K562 (cell line): ENCODE data around the gene RGS17.

Experiments used
- GATA2 ChIP-seq: sonication (generic); formaldehyde crosslinking; IDR thresholded peaks from 2 replicates; pipeline ENCODE4 v1.4.0; 2020; ENCODE audit warnings: mild to moderate bottlenecking, missing genetic modification reagents
- MGA ChIP-seq: fragments of 450-650 bp; IDR thresholded peaks from 2 replicates; pipeline ENCODE4 v1.6.1; 2016; ENCODE audit warnings: mild to moderate bottlenecking, moderate library complexity
- MYC ChIP-seq, 2 experiments: fragments of 250-450 bp in 1 of 2; sonication (Bioruptor Pico) in 1 of 2; IDR thresholded peaks; 2 replicates each; pipeline versions ENCODE4 v1.5.1 to v1.6.1; 2012 to 2021; ENCODE audit warnings: low read depth in 2 of 2, borderline replicate concordance in 1 of 2, improper control_type of control experiment in 1 of 2, low read length in 1 of 2, mild to moderate bottlenecking in 1 of 2, moderate library complexity in 1 of 2
- PHF20 ChIP-seq: fragments of 450-650 bp; IDR thresholded peaks from 2 replicates; pipeline ENCODE4 v1.6.1; 2018; ENCODE audit not compliant: partially characterized antibody
- ZNF121 ChIP-seq: sonication (generic); formaldehyde crosslinking; conservative IDR thresholded peaks from 2 replicates; pipeline ENCODE4 v1.8.0; 2022; ENCODE audit warnings: missing genetic modification reagents
- ZNF274 ChIP-seq: IDR thresholded peaks from 2 replicates; pipeline ENCODE4 v1.6.1; 2011; ENCODE audit warnings: low read depth, mild to moderate bottlenecking, low read length, moderate library complexity, borderline replicate concordance
- TF ChIP-seq, protein P1 (sequence below), 3 experiments: IDR thresholded peaks in 2 of 3; conservative IDR thresholded peaks in 1 of 3; 2 replicates each; pipeline ENCODE4 v1.5.1; 2011 to 2012; ENCODE audit warnings: low read length in 3 of 3, mild to moderate bottlenecking in 3 of 3, control low read depth in 2 of 3, improper control_type of control experiment in 1 of 3, inconsistent platforms in 1 of 3, low read depth in 1 of 3, mixed read lengths in 1 of 3, moderate library complexity in 1 of 3; ENCODE audit not compliant: insufficient read depth in 2 of 3

DNA sequence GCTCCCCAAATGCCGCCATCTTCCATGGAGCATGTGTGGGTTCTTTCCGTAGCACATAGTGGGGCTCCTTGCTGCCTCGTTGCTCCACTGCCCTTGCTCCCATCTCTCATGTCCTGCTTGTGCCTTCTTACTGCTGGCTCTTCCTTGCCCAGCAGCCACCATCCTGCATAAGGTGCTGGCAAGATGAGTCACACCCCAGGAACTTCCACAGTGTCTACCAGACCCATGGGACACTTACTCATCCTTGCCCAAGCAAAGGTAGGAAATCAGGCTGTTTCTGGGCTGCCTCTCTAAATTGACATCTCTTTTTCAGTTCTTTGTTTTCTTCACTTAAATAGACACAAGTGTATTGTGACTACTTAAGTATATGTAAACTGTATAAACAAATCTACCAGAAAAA, 39.4 kb upstream of the RGS17 start:
- TF ChIP-seq MGA, result no peak
- no peak for TF ChIP-seq GATA2
- TF ChIP-seq MYC (IDR thresholded peaks at IDR 0.05; ENCODE audit: low read depth, low read length), result no peak
- no peak for TF ChIP-seq MYC (CRISPR knock-in tag; IDR thresholded peaks at IDR 0.05; ENCODE audit: borderline replicate concordance, low read depth)
- TF ChIP-seq PHF20, result no peak
- TF ChIP-seq ZNF121 (CRISPR knock-in tag), result no peak
- TF ChIP-seq, protein P1, sequence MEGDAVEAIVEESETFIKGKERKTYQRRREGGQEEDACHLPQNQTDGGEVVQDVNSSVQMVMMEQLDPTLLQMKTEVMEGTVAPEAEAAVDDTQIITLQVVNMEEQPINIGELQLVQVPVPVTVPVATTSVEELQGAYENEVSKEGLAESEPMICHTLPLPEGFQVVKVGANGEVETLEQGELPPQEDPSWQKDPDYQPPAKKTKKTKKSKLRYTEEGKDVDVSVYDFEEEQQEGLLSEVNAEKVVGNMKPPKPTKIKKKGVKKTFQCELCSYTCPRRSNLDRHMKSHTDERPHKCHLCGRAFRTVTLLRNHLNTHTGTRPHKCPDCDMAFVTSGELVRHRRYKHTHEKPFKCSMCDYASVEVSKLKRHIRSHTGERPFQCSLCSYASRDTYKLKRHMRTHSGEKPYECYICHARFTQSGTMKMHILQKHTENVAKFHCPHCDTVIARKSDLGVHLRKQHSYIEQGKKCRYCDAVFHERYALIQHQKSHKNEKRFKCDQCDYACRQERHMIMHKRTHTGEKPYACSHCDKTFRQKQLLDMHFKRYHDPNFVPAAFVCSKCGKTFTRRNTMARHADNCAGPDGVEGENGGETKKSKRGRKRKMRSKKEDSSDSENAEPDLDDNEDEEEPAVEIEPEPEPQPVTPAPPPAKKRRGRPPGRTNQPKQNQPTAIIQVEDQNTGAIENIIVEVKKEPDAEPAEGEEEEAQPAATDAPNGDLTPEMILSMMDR (IDR thresholded peaks at IDR 0.05 in 2 of 3, conservative IDR thresholded peaks at IDR 0.05 in 1 of 3; ENCODE audit: insufficient read depth in 2 of 3, low read depth in 1 of 3, low read length in 3 of 3), result no peak
- TF ChIP-seq ZNF274, result no peak
